ENCODE data around the gene ENDOG. TPM values are rescaled to one million over a fixed set of nuclear protein-coding genes. Genes with fewer than 3 reads are reported as not detected.

Gene ENDOG
- total and polyA plus RNA-seq, 4 donors: 5.6 to 36.6 (median 27.7) TPM

- no peak for ATAC-seq (ENCODE audit: insufficient read depth, low FRiP score)
- peak overlapping the region in 1 of 2 donors; percentile 57 for H3K27ac ChIP-seq (ENCODE audit: low read depth in 1 of 2, low read length in 1 of 2)
Measured at GRCh38 chr9:128861501-128861900, 43.2 kb downstream of the ENDOG start.

GRCh38 chr9:128862401-128862851 is 44.1 kb downstream of the ENDOG start:
- TF ChIP-seq, protein P1, sequence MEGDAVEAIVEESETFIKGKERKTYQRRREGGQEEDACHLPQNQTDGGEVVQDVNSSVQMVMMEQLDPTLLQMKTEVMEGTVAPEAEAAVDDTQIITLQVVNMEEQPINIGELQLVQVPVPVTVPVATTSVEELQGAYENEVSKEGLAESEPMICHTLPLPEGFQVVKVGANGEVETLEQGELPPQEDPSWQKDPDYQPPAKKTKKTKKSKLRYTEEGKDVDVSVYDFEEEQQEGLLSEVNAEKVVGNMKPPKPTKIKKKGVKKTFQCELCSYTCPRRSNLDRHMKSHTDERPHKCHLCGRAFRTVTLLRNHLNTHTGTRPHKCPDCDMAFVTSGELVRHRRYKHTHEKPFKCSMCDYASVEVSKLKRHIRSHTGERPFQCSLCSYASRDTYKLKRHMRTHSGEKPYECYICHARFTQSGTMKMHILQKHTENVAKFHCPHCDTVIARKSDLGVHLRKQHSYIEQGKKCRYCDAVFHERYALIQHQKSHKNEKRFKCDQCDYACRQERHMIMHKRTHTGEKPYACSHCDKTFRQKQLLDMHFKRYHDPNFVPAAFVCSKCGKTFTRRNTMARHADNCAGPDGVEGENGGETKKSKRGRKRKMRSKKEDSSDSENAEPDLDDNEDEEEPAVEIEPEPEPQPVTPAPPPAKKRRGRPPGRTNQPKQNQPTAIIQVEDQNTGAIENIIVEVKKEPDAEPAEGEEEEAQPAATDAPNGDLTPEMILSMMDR (IDR thresholded peaks at IDR 0.05; ENCODE audit: control extremely low read depth, extremely low read depth): no peak
- DNase-seq (no peak), ATAC-seq (ENCODE audit: insufficient read depth, low FRiP score) (peak; percentile 13)
- no peaks in the 10 kb centered on the region for H3K9me3 ChIP-seq (ENCODE audit: control insufficient read depth in 4 of 4, insufficient read depth in 3 of 4, low read length in 3 of 4)
- peaks cover 0 to 4% (median 0%) of the 10 kb centered on the region in 5 donors for H3K4me1 ChIP-seq (ENCODE audit: control insufficient read depth in 5 of 5, insufficient read depth in 5 of 5, low read length in 5 of 5)
- no peak overlapping the region for H3K4me3 ChIP-seq
- H3K27ac ChIP-seq (ENCODE audit: low read depth in 1 of 2, low read length in 1 of 2): peak overlapping the region in 1 of 2 donors; percentile 43
- H3K27me3 ChIP-seq (ENCODE audit: control insufficient read depth in 3 of 3, insufficient read depth in 3 of 3, low read length in 2 of 3): no peaks in the 10 kb centered on the region
- no peak overlapping the region for H3K9ac ChIP-seq (ENCODE audit: insufficient read depth in 1 of 2, low read length in 2 of 2)
- WGBS, 2 donors: 62 to 85% methylated on average over 6 of the region's 6 CpGs
- no peaks in the 10 kb centered on the region for H3K36me3 ChIP-seq (ENCODE audit: control insufficient read depth in 4 of 4, insufficient read depth in 4 of 4, low read length in 4 of 4)

More at GRCh38 chr9:128861501-128861900, 43.2 kb downstream of the ENDOG start:
- H3K9ac ChIP-seq (ENCODE audit: insufficient read depth in 1 of 2, low read length in 2 of 2): peak overlapping the region in 1 of 2 donors; percentile 13
- H3K4me3 ChIP-seq: no peak overlapping the region
- H3K36me3 ChIP-seq (ENCODE audit: control insufficient read depth in 4 of 4, insufficient read depth in 4 of 4, low read length in 4 of 4): no peaks in the 10 kb centered on the region
- no peak for DNase-seq
- H3K27me3 ChIP-seq (ENCODE audit: control insufficient read depth in 3 of 3, insufficient read depth in 3 of 3, low read length in 2 of 3): no peaks in the 10 kb centered on the region
- H3K9me3 ChIP-seq (ENCODE audit: control insufficient read depth in 4 of 4, insufficient read depth in 3 of 4, low read length in 3 of 4): no peaks in the 10 kb centered on the region
- 66 to 72% methylated on average over 6 of the region's 6 CpGs for WGBS, 2 donors
- peaks cover 0 to 4% (median 0%) of the 10 kb centered on the region in 5 donors for H3K4me1 ChIP-seq (ENCODE audit: control insufficient read depth in 5 of 5, insufficient read depth in 5 of 5, low read length in 5 of 5)
- TF ChIP-seq, protein P1 (IDR thresholded peaks at IDR 0.05; ENCODE audit: control extremely low read depth, extremely low read depth): no peak

DNA sequence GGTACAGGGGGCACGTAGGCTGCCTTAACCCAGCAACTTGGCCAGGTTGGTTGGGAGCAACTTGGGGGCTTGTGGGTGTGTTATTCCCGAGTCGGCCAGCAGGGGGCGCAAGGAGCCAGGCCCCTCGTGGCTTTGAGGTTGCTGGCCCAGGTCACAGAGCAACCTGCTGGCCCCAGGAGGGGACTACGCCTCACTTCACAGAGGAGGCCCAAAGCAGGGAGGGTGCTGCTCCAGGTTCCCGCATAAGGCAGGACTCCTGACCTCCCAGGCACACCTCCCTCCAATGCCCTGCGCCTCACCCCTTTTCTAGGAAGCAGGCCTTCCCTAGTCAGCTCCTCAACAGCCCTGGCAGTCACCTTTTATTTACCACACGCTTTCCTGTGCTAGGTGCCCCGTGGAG is 45.3 kb downstream of the ENDOG start:
- Histone ChIP-seq H3K4me1 (ENCODE audit: control insufficient read depth in 5 of 5, insufficient read depth in 5 of 5, low read length in 5 of 5) (peaks cover 0 to 4% (median 0%) of the 10 kb centered on the region in 5 donors), H3K9ac (ENCODE audit: insufficient read depth in 1 of 2, low read length in 2 of 2) (no peak overlapping the region), H3K9me3 (ENCODE audit: control insufficient read depth in 4 of 4, insufficient read depth in 3 of 4, low read length in 3 of 4) (no peaks in the 10 kb centered on the region), H3K36me3 (ENCODE audit: control insufficient read depth in 4 of 4, insufficient read depth in 4 of 4, low read length in 4 of 4) (no peaks in the 10 kb centered on the region), H3K4me3 (no peak overlapping the region), H3K27ac (ENCODE audit: low read depth in 1 of 2, low read length in 1 of 2) (peak overlapping the region in 1 of 2 donors; percentile 18), H3K27me3 (ENCODE audit: control insufficient read depth in 3 of 3, insufficient read depth in 3 of 3, low read length in 2 of 3) (no peaks in the 10 kb centered on the region)
- TF ChIP-seq, protein P1 (IDR thresholded peaks at IDR 0.05; ENCODE audit: control extremely low read depth, extremely low read depth): peak; percentile 88
- DNase-seq: peak; percentile 36 to 74 (median 59)
- peak; percentile 76 for ATAC-seq (ENCODE audit: insufficient read depth, low FRiP score)
- 18 to 28% methylated on average over 10 of the region's 10 CpGs for WGBS, 2 donors

All from lung (tissue), 12 donors.